Measurements from ENCODE around the gene LINC00237. TPM values are rescaled to one million over a fixed set of nuclear protein-coding genes. Genes with fewer than 3 reads are reported as not detected.

Gene LINC00237
- total and polyA plus RNA-seq, 8 donors = not detected

DNA sequence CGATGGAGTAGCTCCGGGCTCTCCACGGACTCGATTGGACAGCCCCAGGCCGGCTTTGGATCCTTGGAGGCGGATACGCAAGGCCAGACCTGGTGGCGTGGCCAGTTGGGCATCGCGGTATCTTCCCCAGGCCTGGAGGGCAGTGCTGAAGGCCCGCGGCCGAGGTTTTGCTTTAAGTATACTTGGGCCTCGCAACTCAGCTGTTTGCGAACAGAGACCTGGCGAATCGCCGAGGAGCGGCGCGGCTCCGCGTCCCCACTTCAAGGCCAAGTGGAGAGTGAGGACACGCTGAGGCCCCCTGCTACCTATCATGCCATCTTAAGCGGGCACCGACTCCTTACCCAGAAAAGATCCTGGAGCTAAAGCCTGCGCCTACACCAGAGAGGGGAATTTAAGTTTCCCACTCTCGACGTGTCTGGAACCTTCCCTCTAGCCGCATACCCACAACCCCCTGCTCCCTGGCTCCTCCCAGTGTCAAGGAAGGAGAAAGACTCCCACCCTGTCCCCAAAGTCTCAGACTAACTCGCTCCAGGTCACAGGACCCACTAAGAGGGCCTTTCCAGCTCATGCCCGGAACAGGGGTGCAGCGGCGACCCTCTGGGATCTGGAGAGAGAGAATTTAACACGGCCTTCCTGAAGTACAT, 4.1 kb downstream of the LINC00237 start:
- H3K4me3 ChIP-seq = peak overlapping the region; percentile 42 to 52 (median 49)
- peak overlapping the region in 1 of 5 donors; percentile 40 for H3K27ac ChIP-seq
- H3K9me3 ChIP-seq = peaks cover 0 to 5% (median 0%) of the 10 kb centered on the region in 4 donors
- TF ChIP-seq POLR2A (IDR thresholded peaks at IDR 0.05) (no peak), POLR2AphosphoS5 (IDR thresholded peaks at IDR 0.05) (no peak), EP300 (IDR thresholded peaks at IDR 0.05) (no peak)
- TF ChIP-seq, protein P1, sequence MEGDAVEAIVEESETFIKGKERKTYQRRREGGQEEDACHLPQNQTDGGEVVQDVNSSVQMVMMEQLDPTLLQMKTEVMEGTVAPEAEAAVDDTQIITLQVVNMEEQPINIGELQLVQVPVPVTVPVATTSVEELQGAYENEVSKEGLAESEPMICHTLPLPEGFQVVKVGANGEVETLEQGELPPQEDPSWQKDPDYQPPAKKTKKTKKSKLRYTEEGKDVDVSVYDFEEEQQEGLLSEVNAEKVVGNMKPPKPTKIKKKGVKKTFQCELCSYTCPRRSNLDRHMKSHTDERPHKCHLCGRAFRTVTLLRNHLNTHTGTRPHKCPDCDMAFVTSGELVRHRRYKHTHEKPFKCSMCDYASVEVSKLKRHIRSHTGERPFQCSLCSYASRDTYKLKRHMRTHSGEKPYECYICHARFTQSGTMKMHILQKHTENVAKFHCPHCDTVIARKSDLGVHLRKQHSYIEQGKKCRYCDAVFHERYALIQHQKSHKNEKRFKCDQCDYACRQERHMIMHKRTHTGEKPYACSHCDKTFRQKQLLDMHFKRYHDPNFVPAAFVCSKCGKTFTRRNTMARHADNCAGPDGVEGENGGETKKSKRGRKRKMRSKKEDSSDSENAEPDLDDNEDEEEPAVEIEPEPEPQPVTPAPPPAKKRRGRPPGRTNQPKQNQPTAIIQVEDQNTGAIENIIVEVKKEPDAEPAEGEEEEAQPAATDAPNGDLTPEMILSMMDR (IDR thresholded peaks at IDR 0.05) = no peak
- no peaks in the 10 kb centered on the region for H3K36me3 ChIP-seq
- intact Hi-C loops (cut with DNase I; ENCODE audit: low total_unique reads) = no loop called here
- peak in 1 of 2 donors; percentile 34 for DNase-seq
- 1 to 9% (median 7%) methylated on average over 12 to 35 of the region's 35 CpGs for WGBS, 5 donors
- H3K4me1 ChIP-seq = peaks cover 36 to 61% (median 57%) of the 10 kb centered on the region in 4 donors
- H3K27me3 ChIP-seq = peaks cover 46 to 99% (median 91%) of the 10 kb centered on the region in 3 donors

GRCh38 chr20:21101453-21101931, 4.7 kb downstream of the LINC00237 start:
- DNase-seq = peak in 1 of 2 donors; percentile 38
- TF ChIP-seq, protein P1 (IDR thresholded peaks at IDR 0.05) = no peak
- TF ChIP-seq POLR2AphosphoS5 (IDR thresholded peaks at IDR 0.05) (no peak), POLR2A (IDR thresholded peaks at IDR 0.05) (no peak), EP300 (IDR thresholded peaks at IDR 0.05) (no peak)
- Histone ChIP-seq H3K36me3 (no peaks in the 10 kb centered on the region), H3K9me3 (peaks cover 0 to 5% (median 0%) of the 10 kb centered on the region in 4 donors), H3K4me3 (peak overlapping the region; percentile 42 to 52 (median 49)), H3K4me1 (peaks cover 36 to 61% (median 57%) of the 10 kb centered on the region in 4 donors), H3K27me3 (peaks cover 46 to 99% (median 92%) of the 10 kb centered on the region in 3 donors), H3K27ac (peak overlapping the region in 1 of 5 donors; percentile 40)
- intact Hi-C loops (cut with DNase I; ENCODE audit: low total_unique reads) = no loop called here
- 3 to 11% (median 5%) methylated on average over 26 to 35 of the region's 35 CpGs for WGBS, 5 donors

DNA sequence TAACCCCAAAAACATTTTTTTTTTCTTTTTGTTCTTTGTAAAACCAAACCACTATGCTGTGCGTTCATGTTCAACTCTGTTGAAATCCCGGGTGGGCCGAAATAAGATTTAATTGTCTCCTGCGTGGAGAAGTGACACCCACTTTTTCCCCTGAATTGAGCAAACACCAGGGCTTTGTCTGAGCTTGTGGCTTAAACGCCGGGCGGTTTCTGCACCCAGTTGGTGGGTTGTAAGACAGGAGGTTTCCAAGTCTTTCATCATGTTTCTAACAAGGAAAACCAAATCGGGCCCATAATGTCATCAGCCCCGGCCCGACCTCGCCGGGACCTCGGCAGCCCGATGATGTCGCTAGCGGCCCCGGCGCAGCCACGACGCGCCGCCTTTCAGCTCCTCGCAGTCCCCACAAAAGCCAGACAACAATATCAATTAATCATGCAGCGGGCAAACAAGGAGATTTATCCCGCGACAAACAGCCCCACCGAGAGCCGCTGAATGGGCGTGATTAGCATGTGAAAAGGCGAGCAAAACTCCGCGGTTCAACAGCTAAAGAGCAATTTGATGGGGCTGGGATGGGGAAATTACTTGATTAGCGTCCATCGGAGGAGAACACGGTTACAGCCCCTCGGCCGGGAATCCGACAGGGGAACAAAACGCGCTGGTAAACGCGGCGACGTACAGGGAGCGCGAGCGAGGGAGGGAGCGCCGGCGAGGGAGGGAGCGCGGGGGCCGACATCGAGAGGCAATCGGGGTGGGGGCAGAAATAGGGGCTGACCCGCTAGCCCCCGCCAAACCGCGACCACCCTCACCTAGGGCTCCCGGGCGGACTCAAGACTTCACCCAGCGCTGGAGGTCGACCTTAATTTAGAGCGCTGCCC, 5.3 kb downstream of the LINC00237 start:
- Histone ChIP-seq H3K4me3 (peak overlapping the region; percentile 42 to 52 (median 49)), H3K27ac (peak overlapping the region in 1 of 5 donors; percentile 25), H3K4me1 (peaks cover 34 to 55% (median 51%) of the 10 kb centered on the region in 4 donors), H3K9me3 (peaks cover 0 to 5% (median 0%) of the 10 kb centered on the region in 4 donors), H3K36me3 (no peaks in the 10 kb centered on the region), H3K27me3 (peaks cover 45 to 98% (median 87%) of the 10 kb centered on the region in 3 donors)
- TF ChIP-seq EP300 (IDR thresholded peaks at IDR 0.05) (no peak), POLR2A (IDR thresholded peaks at IDR 0.05) (no peak), POLR2AphosphoS5 (IDR thresholded peaks at IDR 0.05) (no peak)
- TF ChIP-seq, protein P1 (IDR thresholded peaks at IDR 0.05) = no peak
- intact Hi-C loops (cut with DNase I; ENCODE audit: low total_unique reads) = no loop called here
- WGBS, 5 donors = 3 to 5% (median 5%) methylated on average over 51 to 64 of the region's 64 CpGs
- peak in 1 of 2 donors; percentile 30 for DNase-seq

Data from stomach (tissue), 9 donors.